Adipose tissue (tissue), 3 donors: ENCODE data around the gene GLYATL1B. TPM values are rescaled to one million over a fixed set of nuclear protein-coding genes. Genes with fewer than 3 reads are reported as not detected.
"Not testable (repeated sequence)": the region's sequence is repeated elsewhere in the genome, so short reads cannot be mapped to it uniquely, and the experiment has no call there.

Experiments
- H3K27ac ChIP-seq: one replicate; pipeline ENCODE4 v1.5.1; 2013; ENCODE audit warnings: low read depth, low read length
- WGBS, 3 donors: extraction: QIAGEN DNeasy Blood & Tissue Kit; methylation state at CpG; one replicate each; pipeline ENCODE4 v1.1.7; 2013; 5-methylcytosine and 5-hydroxymethylcytosine counted together
- polyA plus RNA-seq, 3 donors: library from polyadenylated mRNA; stranded (reverse); fragments of 200-250 nt; gene quantifications; one replicate each; pipeline ENCODE4 v1.2.3, GENCODE V29; 2013
- donor health status: healthy with polysubstance abuse.
- donor health status: Bipolar disorder and iron deficiency.
- donor health status: healthy.

GLYATL1B gene, protein sequence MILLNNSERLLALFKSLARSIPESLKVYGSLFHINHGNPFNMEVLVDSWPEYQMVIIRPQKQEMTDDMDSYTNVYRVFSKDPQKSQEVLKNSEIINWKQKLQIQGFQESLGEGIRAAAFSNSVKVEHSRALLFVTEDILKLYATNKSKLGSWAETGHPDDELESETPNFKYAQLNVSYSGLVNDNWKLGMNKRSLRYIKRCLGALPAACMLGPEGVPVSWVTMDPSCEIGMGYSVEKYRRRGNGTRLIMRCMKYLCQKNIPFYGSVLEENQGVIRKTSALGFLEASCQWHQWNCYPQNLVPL
- not detected for polyA plus RNA-seq

DNA sequence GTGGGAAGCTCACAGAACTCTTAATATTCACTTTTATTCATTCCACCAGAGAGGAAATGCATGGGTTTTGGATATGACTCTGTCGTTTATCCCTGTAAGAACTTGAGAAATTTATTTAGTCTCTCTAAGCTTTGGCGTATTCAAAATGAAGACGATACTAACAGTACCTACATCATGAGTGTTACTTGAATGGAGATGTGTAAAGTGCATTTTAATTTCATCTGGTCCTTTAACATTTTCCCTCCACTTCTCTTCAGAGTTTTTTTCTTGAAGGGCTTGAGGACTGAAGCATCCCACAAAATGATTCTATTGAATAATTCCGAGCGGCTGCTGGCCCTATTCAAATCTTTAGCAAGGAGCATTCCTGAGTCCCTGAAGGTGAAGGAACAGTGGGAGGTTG lies at the start of gene GLYATL1B:
TSS of gene GLYATL1B (plus strand) at position 301 of the 400 bp plus-strand sequence. CDS start at position 301, 0 bp downstream.
- not testable (repeated sequence) for H3K27ac ChIP-seq
- 87 to 92% (median 90%) methylated on average over 5 of the region's 5 CpGs for WGBS, 3 donors

DNA sequence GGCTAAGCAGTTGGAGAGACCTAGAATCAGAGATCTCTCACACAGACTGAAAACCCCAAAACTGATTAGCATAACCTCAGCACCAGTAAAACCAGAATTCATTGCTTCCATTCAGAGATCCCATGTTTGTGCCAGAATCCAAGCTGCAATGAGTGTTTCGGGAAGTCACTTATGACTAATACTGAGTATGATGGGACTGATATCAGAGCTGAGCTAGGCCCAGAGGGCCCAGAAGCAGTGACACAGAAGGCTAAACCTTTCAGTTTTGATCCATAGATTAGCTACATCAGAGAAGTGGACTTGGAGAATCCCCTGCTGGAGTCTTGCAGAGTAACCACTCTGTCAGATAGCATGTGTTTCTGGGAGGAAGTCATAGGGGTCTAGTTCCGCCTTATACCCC lies 49.6 kb upstream of the GLYATL1B start:
- 61 to 95% (median 89%) methylated on average over 2 of the region's 2 CpGs for WGBS, 3 donors

DNA sequence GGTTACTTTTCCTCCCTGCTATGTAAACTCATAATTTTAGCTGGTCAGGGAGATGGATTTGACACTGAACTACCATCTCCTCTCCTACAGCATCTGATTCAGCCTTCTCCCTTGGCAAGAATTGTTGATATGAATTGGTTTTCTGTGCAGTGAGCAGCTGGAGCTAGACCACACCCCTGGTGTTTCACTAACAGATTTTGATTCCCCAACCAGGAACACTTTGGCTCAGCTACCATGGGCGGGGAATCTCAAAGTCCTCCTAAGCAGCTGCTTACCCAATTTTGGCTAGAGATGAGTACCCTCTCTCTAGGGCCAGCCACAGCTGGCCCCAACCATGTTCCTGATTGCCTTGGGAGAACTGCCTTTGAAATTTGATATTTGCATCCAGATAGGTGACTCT lies 48.7 kb upstream of the GLYATL1B start:
- 81 to 85% (median 85%) methylated on average over 1 of the region's 1 CpG for WGBS, 3 donors
- not testable (repeated sequence) for H3K27ac ChIP-seq

More for the DNA sequence above, 49.6 kb upstream of the GLYATL1B start:
- H3K27ac ChIP-seq = not testable (repeated sequence)

DNA sequence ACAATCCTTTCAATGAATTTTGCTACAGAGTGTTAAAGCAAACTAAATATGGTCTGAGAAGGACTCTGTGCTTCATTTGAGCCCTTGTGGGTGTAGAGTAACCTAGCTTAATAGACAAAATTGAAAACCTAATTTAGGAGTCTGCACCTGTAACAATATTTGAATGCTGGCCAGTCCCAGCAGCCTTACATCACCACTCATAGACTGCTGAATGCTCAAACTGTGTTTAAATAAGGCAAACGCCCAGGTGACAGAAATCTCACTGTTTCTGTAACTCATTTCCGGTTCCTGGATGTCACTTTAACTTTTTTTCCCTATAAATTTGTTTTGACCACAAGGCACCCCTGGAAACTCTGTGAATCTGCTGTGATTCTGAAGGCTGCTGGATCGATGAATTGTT lies 45.5 kb upstream of the GLYATL1B start:
- H3K27ac ChIP-seq = no peak overlapping the region
- WGBS, 3 donors = 39 to 64% (median 60%) methylated on average over 3 of the region's 3 CpGs

DNA sequence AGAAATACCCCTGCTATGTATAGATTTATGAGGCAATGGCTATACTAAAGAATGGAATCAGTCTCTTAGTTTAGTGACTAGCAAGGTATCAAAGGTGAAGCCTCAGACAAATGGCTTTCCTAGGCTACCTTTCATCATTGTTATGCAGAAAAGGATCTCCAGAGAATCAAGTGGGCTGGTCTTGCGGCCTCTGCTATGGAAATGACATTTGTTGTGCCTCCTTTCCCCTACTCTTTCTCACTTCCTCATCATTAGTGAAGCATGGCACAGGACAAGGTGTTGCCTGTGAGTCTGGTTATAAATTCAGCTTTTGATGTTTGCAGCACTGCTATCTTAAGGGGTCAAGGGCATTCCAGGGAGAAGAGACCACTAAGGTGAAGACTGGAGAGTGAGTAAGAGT lies 34.7 kb upstream of the GLYATL1B start:
- H3K27ac ChIP-seq = not testable (repeated sequence)
- 70 to 87% (median 85%) methylated on average over 1 of the region's 1 CpG for WGBS, 3 donors

DNA sequence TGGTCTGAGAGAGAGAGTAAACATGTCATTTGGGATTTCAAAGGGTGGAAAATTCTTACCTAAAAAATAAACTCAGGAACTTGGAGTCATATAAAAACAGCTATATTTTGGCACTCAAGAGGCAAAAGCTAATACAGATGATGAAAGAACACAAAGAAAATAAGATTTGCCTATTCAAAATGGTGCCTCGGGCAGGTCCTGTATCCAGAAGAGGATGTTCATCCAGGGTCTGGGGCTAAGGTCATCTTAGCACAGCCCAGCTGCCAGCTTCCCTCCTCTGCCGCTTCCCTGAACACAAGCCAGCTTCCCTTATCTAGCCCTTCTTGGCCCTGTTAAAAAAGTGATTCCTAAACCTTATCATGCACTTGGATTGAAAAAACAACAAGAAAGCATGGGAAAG lies 33.8 kb upstream of the GLYATL1B start:
- WGBS, 3 donors = 54 to 69% (median 55%) methylated on average over 2 of the region's 2 CpGs
- not testable (repeated sequence) for H3K27ac ChIP-seq

DNA sequence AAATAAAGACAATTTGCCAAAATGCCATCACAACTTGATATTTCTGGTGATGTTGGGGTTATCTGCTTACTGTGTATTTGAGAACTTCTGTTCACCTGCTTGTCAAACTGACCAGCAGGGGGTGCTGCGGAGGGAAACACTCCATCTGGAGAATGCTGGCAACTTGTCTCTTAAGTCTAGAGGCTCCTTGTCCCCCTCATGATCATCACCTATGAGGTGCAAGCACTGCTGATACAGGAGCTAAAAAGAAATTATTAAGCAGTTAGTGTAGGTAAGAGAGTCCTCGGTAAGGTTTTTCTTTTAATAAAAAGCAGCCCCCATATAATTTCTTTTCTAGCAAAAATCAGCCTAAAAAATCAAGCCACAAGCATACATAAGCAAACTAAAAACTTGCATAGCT lies 32.7 kb upstream of the GLYATL1B start:
- 30 to 36% (median 30%) methylated on average over 2 of the region's 2 CpGs for WGBS, 3 donors
- H3K27ac ChIP-seq = no peak overlapping the region

DNA sequence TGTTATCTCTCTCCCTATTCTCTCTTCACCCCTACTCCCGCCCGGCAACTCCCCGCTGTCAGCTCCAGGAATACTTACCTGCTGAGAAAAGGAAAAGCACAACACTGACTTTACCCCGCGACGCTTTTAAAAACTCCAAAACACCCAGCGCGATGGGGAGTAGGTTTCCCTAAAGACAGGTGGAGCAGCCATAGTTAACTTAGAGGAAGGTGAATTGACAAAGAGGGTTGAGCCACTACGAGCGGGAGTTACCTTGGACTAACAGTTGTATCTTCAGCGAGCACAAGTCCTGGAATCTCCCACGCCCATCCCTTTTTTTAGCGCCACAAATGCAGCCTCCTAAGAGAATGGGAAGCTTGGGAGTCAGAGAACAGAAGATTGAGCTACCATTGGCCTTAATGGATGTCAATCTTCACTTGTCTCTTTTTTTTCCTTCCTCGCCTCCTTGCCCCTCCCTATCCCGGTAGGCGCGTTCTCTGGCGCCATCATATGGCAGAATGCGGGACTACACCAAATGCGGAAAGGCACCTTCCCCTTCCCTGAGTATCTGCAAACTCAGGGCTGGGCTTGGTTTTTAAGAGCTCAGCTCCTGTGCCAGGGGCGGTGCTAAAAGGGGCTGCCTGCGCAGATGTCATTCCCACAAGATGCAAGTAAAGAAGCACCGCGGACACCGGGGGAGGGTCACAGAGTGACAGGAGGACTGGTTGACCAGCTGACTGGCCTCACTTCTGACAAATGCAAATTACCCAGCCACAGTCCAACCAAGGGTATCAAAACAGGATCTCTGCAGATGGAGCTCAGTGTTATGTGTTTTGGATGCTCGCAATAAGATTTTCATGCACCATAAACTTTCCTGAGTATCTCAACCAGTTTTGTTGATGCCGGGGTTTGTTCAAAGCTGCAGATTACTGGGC lies 27.7 kb upstream of the GLYATL1B start:
- H3K27ac ChIP-seq = not testable (repeated sequence)
- 7 to 9% (median 9%) methylated on average over 27 of the region's 27 CpGs for WGBS, 3 donors

DNA sequence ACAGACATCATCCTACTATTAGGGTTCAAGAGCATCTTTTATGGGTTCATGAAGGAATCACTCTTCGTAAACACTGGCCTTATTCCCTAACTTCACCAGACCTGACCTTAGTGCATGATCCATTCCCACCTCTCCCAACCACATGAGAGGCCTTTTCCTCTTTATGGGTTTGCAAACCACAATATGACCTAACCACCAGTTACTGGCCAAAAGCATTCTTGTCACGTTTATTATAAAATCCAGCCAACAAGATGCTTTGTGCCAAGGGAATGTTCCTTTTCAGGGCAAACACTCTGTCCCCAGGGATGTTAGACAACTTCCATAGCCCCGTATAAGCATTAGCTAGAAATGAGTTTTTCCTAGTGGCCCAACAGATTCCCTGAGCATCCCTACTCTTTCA lies 26.0 kb upstream of the GLYATL1B start:
- 40 to 56% (median 49%) methylated on average over 3 of the region's 3 CpGs for WGBS, 3 donors

DNA sequence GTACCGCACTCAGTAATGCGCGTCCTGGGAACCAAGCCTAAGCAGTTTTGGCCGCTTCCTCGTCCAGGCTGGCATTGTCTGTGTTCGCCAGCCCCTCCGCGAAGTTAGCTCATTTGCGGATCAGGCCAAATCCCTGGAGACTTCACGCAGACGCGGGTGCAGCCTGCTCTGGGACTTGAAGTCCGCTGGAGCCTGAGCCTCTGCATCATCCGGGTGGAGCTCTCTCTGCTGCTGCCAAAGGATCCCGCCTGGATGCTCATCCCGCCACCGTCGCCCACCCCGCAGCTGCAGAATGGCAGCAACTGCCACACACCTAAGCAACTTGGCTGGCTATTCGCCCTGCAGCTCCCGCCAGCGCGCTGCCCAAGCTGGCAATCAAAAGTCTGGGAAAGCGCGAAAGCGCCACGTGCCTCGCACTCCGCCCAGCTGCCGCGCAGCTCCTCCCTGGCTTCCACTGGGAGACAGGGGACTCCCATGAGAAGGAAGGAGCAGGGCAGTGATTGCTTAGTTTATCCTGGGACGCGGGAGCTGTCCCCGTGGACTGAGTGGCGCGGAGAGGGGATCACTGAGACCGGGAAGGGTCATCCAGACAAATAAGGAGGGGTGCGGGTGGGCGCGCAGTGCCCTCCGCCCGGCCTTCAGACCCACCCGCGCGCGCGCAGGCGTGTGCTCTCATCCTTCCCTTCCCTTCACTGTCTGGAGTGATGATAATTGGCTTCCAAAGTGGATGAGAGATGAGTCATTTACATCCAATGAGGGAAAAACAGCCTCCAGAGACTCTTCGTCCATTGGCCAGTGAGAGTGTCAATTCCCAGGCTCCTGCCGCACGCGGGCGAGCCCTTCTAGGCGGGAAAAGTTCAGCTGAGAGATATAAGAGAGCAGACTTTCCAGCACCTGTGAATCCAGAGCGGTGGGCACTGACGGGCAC lies 23.2 kb upstream of the GLYATL1B start:
- WGBS, 3 donors = 39 to 49% (median 43%) methylated on average over 56 of the region's 56 CpGs
- no peak overlapping the region for H3K27ac ChIP-seq

More for the DNA sequence above, 26.0 kb upstream of the GLYATL1B start:
- H3K27ac ChIP-seq = not testable (repeated sequence)

DNA sequence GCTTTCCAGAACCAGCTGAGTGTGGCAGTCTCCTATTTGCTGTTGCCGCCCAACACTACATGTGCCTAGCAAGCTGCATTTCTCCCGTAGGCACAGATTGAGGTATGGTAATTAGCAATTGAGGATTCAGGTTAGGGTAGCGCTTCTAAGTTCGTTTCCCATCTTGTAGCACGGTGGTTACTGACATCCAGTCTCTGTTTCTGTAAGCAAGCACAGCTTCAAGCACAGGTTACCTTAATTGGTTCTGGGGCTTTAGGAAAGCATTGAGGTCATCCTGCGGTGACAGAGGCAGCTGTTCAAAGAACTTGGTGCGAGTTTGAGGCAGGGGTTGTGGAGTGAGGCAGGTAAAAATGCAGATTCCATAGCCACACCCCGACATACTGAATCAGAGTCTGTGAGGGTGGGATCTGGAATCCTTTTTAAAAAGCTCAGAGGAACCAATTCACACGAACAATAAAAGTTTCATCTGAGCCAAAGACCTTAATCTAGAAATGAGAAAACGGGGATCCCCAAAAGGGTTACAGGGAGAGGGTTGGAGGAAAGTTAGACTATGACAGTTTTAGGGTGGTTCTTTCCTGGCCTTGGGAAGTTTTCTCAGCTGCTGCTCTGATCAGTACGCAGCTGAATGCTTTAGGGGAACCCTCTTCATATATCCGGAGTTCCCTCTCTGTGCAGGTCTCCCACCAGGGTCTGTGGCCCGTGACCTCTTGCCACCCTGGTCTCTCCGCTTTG lies 21.9 kb upstream of the GLYATL1B start:
- WGBS, 3 donors = 63 to 79% (median 77%) methylated on average over 14 of the region's 14 CpGs
- not testable (repeated sequence) for H3K27ac ChIP-seq

DNA sequence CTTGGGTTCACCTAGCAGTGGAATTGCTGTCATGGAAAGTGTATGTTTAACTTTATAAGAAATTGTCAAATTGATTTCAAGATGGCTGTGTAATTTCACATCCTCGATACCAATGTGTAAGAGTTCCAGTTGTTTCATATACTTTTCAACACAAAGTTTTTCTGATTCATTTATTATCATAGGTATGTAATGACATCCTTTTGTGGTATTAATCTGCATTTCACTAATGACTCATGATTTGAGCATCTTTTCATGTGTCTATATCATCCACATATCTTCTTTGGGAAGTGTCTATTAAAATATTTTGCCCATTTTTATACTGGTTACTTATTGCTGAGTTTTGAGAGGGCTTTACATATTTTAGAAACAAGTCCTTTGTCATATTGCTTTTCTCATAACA lies 17.0 kb upstream of the GLYATL1B start:
- no peak overlapping the region for H3K27ac ChIP-seq
- WGBS, 3 donors = 59 to 83% (median 77%) methylated on average over 1 of the region's 1 CpG

DNA sequence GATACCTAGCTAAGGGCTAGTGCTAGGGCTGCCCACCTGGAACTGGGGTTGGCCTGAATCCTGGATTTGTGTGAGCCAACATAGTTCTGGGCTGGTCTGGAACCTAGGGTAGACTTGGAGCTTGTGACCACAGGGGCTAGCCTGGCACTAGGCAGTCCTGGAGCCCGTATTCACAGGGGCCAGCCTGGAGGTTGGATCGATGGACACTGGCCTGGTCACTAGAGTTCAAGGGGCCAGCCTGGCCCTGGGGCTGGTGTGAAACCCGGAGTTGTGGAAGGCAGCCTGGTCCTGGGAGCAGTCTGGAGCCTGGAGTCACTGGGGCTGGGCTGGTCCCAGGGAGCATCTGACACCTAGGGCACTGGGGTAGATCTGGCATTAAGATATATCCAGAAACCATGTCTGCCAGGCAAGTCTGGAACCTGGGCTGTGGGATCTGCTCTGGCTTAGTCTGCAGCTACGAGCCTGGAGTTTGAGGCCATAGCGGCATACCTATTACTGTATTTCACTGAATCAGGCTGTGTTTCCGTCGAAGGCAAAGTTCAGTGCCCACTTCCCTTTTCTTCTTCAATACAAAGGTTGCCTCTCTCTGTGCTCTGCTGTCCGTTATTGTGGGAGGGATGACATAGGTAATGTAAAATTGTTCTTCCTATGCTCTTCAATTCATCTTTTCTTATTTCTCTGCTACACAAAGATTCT lies 9.1 kb upstream of the GLYATL1B start:
- no peak overlapping the region for H3K27ac ChIP-seq
- 69 to 78% (median 76%) methylated on average over 8 of the region's 8 CpGs for WGBS, 3 donors

DNA sequence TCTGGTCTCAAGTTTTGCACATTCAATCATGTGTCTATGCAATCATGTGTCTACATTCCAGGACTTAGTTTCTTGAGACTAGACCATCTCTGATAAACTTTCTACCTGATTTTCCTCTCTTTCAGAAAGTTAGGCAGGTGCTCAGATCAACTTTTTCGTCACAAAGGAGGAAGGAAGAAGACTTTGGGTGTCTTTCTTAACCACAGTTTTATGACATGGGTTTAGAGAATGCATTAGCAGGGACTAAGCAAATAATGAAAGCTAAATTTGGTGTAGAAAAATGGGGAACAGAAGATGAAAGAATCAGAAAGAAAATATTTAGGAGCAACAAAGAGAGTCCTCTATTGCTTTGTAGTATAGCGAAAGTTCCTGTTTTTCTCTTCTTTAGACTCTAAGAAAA lies 7.7 kb upstream of the GLYATL1B start:
- WGBS, 3 donors = 52 to 70% (median 59%) methylated on average over 2 of the region's 2 CpGs

DNA sequence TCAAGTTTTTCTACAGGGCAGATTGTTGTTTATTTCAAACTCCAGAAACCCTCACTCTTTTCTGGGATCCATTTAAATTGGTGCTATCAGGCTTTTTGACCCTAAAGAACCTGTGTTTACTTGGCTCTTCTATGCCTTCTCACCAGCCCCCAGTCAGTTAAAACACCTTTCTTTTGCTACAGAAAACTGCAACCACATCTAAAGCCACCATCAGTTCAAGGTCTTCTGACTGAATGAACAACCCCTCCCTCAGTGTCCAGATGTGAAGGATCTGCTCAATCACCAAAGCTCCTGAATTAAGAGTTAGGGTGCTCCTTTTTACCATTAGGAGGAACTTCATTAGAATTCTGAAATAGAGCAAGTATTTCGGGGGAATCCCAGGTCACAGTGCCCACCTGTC lies 7.0 kb upstream of the GLYATL1B start:
- 73 to 84% (median 81%) methylated on average over 1 of the region's 1 CpG for WGBS, 3 donors
- no peak overlapping the region for H3K27ac ChIP-seq

More for the DNA sequence above, 7.7 kb upstream of the GLYATL1B start:
- H3K27ac ChIP-seq = no peak overlapping the region

DNA sequence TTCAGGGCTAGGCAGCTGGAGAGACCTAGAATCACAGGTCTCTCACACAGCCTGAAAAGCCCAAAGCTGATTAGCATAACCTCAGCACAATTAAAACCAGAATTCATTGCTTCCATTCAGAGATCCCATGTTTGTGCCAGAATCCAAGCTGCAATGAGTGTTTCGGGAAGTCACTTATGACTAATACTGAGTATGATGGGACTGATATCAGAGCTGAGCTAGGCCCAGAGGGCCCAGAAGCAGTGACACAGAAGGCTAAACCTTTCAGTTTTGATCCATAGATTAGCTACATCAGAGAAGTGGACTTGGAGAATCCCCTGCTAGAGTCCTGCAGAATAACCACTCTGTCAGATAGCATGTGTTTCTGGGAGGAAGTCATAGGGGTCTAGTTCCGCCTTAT lies 5.7 kb upstream of the GLYATL1B start:
- WGBS, 3 donors = 75 to 94% (median 83%) methylated on average over 2 of the region's 2 CpGs

DNA sequence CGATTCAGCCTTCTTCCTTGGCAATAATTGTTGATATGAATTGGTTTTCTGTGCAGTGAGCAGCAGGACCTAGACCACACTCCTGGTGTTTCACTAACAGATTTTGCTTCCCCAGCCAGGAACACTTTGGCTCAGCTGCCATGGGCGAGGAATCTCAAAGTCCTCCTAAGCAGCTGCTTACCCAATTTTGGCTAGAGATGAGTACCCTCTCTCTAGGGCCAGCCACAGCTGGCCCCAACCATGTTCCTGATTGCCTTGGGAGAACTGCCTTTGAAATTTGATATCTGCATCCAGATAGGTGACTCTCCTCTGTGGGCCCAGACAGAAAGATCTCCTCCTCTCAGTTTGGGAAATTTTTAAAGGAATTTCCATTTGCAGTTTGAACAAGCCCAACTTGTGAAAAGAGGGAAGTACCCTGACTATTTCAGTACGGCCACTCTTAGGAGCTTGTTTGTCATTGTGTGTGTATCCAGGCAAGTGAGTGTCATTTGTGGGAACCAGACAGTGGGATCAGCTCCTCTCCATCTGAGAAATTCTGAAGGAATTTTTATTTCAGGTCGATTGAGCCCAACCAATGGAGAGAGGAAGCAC lies 4.6 kb upstream of the GLYATL1B start:
- H3K27ac ChIP-seq = not testable (repeated sequence)
- 60 to 68% (median 68%) methylated on average over 4 of the region's 4 CpGs for WGBS, 3 donors

More for the DNA sequence above, 5.7 kb upstream of the GLYATL1B start:
- not testable (repeated sequence) for H3K27ac ChIP-seq
